ENCODE data around the gene TMEM161A. TPM values are rescaled to one million over a fixed set of nuclear protein-coding genes. Genes with fewer than 3 reads are reported as not detected.
"Not testable (repeated sequence)": the region's sequence is repeated elsewhere in the genome, so short reads cannot be mapped to it uniquely, and the experiment has no call there.

Gene TMEM161A
- 25.4 and 46.4 TPM in 2 replicates for total RNA-seq (2014; rRNA removed; shearing (Covaris generic))
- polyA plus RNA-seq (2015; cell fraction: cytosol; rRNA removed): 25.5 and 28.5 TPM in 2 replicates
- 67.6 and 85.3 TPM in 2 replicates for polyA plus RNA-seq (2015; cell fraction: nucleus; rRNA removed)

DNA sequence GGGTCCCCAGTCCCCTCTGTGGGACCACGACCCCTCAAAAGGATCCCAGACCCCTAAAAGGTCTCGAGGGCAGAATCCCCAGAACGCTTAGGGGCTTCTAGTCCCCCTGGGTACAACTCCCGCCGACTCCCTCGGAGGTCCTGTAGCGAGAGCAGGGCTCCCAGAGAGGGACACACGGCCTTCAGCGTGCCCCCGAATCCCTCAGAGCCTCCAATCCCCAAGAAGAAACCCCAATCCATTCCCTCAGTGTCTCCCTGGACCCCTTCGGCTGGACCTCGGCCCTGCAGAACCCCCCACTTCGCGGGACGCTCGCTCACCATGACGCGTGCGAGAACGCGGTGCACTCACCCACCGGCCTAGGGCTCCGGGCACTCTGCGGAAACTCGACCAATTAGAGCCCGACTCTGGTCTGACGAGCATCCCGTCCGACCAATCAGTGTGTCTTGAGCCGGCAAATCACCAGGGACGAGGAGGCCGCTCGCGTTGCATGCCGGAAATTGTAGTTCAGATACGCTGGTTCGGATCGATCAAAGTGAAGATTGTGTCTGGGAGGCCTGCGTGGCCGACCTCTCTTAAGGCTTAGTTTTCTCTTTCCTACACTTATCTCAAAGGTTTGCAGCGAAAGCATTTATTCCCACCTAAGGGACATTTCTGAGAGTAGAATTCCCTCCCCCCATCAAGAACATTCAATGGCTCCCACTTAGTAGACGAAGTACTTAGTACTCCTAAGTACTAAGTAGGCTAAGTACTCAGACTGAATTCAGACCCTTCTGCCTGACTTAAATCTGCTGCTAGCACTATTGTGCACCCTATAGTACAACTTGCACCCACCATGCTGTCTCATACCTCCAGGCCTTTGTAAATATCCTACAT lies at the start of gene TMEM161A:
TMEM161A (minus strand) TSS at position 370 of the 873 bp plus-strand sequence; CDS start at position 320, 50 bp downstream.
- DNase-seq (ENCODE audit: low read depth): peak; percentile 97

GRCh38 chr19:19186742-19187141 lies 48.5 kb upstream of the TMEM161A start:
- DNase-seq (ENCODE audit: low read depth): no peak

DNA sequence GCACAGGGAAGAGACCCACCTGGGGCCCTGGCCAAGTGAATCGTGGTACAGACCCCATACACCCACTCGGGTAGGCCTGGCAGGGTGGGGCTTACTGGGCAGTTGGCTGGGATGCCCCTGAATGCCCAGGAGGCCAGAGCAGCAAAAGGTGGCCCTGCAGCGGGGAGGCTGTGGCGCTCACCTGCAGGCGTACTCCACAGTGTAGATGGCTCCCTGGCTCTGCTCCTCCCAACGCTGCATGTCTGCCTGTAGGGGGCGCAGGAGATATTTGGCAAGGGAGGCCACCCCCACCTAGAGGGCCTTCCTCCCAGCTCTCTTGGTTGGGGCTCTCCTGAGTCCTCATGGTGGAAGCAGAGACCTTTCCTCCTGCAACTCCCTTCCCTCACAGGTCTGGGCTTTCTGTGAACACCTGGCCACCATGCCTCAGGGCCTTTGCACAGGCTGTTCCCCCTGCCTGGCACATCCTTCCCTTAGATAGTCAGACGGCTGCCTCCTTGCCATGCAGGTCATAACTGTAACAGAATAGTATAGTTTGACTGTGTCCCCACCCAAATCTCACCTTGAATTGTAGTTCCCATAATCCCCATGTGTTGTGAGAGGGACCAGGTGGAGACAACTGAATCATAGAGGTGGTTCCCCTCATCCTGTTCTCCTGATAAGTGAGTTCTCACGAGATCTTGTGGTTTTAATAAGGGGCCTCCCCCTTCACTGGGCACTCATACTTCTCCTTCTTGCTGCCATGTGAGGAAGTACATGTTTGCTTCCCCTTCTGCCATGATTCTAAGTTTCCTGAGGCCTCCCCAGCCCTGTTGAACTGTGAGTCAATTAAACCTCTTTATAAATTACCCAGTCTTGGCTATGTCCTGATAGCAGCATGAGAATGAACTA lies 47.8 kb upstream of the TMEM161A start:
- DNase-seq (ENCODE audit: low read depth): peak; percentile 19

DNA sequence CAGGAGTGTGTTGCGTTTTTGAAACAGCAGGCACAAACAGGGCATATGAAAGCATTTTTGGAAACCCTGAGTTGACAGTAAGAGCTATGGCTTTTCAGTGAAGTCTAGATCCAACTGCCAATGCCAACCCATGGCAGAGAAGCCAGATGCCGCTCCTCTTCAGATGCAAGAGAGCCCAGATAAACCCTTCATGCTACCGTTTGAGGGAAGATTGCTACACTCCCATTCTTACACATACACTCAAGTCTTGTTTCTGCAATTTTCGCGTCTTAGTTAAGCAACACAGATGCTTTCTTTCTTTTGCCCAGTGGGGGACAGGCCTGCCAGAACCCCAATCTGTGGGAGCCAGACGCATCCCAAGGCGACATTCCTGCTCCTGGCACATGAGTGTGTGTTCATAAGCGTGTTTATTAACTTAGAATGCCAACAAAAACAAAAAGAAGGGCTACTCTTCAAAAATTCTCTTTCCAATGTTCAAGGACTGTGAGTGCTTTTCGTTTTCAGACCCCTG lies 43.3 kb upstream of the TMEM161A start:
- DNase-seq (ENCODE audit: low read depth): no peak

DNA sequence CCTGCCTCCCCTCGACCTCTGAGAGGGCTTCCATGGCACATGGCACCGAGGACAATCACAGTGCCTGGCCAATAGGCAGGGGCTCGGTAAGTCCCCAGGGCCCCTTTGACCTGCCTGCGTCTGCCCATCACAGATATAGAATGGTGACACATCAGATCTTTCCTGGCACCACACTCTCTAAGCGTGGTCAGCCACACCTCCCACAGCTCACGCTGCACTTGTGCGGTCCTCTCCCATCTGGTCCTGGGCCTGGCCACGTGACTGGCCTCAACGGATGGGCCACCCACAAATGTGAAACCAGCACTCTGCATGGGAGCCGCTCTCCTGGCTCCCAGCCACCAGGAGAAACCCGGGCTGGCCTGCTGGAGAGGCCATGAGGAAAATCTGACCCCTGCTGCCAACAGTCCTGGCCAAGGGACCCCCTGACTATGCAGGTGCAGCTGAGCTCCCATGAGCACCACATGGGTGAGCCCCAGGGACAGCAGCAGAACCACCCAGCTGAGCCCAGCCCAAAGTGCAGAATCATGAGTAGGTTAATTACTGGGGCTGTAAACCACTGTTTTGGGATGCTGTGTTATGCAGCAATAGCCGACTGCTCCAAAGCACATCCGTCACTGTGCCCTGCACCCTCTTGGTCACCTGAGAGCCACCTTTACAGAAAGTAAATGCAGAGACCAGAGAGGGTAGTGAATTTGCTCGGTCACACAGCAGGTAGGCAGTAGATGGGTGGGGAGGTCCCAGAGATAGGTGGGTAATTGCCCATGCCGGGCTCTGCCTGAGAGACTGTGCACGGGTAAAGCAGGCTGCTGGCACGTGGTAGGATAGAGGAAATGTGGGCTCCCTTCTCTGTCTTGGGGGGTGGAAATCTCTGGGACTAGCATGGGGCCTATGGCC lies 41.5 kb upstream of the TMEM161A start:
- no peak for DNase-seq (ENCODE audit: low read depth)

GRCh38 chr19:19176950-19177349 lies 38.7 kb upstream of the TMEM161A start:
- DNase-seq (ENCODE audit: low read depth): no peak

DNA sequence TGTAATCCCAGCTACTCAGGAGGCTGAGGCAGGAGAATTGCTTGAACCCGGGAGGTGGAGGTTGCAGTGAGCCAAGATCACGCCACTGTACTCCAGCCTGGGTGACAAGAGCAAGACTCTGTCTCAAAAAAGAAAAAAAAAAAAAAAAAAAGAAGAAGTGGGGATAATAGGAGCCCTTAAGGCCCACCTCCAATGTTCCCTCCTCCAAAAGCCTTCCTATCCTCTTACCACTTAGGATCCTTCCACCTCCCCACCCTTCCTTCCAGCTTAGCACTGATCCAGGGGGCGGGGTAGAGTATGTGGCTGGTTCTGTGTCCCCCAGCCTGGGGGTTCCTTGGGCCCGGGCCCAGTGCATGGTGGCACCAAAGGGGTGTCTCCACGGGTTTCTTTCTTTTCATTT lies 35.0 kb upstream of the TMEM161A start:
- not testable (repeated sequence) for DNase-seq (ENCODE audit: low read depth)

GRCh38 chr19:19171821-19172532 lies 33.7 kb upstream of the TMEM161A start:
- no peak for DNase-seq (ENCODE audit: low read depth)

- DNase-seq (ENCODE audit: low read depth): no peak
Measured at GRCh38 chr19:19170873-19171672, 32.8 kb upstream of the TMEM161A start.

DNA sequence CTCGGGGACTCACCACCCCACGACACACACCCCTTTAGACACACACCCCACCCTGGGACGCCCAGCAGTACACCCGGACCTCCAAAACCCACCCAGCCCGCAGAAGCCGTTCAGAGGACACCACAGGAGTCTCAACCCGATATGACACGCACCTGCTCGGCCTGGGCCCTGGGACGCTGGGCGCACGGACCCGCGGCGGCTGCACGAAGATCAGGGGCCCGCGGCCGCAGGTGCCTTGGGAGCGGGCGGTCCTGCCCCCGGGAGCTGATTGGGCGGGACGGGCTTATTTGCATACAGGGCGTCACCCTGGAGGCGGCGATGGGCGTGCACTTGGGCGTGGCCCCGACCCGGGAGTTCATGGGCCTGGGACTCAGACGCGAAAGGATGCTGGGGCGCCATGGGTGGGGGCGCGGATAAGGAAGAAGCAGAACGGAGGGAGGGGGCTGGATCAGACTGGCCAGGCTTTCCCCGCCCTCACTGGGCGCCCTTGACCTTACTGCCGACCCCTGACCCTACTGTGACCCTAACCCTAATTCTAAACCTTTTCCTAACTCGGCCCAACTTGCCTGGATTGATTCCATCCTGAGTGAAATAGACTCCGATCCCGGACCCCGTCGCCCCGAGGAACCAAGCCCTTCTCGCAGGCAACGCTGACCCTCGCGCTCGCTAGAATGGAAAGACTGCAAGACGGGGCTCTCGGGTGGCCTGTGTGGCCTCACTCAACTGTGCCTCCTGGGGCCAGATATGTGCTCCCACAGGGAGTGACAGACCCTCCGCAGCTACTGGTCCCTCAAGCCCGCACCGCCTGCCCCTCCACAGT lies 32.0 kb upstream of the TMEM161A start, which contains the start of gene MEF2B:
MEF2B (minus strand) TSS at position 211 of the 820 bp plus-strand sequence. CDS start 19,528 bp downstream, outside the sequence.
- no peak for DNase-seq (ENCODE audit: low read depth)

- no peak for DNase-seq (ENCODE audit: low read depth)
Measured at GRCh38 chr19:19169236-19170052, 31.2 kb upstream of the TMEM161A start.

GRCh38 chr19:19167612-19168011 lies 29.3 kb upstream of the TMEM161A start:
- DNase-seq (ENCODE audit: low read depth): no peak

DNA sequence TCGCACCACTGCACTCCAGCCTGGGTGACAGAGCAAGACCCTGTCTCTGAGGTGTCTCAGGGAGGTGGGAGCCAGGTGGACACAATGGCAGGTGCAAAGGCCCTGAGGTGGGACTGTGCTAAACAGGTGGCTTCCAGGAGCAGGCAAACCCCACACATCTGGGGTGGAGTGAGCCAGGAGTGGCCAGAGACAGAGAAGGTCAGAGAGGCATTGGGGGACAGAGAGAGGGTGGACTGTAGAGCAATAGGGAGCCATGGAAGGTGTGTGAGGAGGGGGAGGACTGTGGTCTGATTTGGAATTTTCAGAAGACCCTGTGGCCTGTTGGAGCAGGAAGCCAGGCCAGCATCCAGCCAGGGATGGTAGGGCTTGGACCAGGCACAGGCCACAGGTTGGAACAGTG lies 27.1 kb upstream of the TMEM161A start:
- DNase-seq (ENCODE audit: low read depth): no peak

- DNase-seq (ENCODE audit: low read depth): no peak
Measured at GRCh38 chr19:19162495-19162894, 24.2 kb upstream of the TMEM161A start.

DNA sequence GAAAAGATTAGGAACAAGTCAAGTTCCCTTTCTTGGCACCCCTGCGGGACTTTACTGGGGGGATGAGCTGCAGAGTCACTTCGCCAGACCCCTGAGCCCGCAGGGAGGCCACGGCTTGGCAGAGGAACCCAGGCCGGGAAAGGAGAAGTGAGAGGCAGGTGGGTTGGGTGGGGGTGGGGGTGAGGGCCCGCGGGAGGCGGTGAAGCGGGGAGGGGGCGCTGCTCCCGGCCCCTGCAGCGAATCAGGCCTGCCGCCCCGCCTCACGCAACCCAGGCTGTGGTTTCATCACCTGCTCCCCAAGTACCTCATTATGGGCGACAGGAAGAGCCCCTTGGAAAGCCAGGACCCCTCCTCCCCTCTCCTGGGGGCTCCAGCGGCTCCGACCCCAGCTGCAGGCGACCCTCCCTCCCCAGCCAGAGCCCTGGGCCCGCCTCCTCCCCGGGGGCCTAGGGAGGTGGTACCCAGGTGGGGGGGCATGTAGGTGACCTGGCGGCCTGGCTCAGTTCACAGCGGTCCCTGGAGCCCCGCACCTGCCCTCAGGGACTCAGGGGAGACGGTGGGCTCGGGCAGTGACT lies 22.3 kb upstream of the TMEM161A start:
- no peak for DNase-seq (ENCODE audit: low read depth)

DNA sequence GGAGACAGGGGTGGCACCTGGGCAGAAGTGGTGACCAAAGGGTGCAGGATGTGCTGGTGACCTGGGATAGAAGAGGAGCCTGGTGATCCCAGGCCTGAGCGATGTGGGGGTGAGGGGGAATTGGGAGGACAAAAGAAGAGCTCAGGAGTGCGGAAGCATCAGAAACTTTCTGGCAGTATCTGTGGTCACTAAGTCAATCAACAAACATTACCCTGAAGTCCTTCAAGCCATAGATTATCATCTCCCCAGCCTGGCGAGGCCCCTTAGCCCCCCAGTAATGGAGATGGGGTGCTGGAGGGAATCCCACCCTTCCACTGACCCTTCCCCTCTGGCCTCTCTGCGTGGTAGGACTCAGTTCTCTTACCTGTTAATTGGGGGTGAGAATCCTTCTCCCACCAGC lies 21.3 kb upstream of the TMEM161A start:
- DNase-seq (ENCODE audit: low read depth): no peak

DNA sequence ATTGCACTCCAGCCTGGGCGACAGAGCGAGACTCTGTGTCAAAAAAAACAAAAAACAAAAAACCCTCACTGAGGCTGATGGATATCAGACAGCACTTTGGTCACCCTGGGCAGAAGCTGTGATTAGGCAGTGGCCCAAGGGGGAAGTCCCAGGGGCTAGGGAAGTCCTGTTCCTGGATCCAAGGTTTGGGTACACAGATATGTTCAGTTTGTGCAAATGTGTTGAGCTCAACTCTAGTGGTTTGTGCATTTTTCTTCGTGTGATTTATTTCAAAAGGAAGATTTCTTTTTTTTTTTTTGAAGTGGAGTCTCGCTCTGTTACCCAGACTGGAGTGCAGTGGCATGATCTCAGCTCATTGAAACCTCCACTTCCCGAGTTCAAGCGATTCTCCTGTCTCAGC lies 19.5 kb upstream of the TMEM161A start:
- no peak for DNase-seq (ENCODE audit: low read depth)

All from HT1080 (cell line).